Keratinocyte (primary cell): Measurements from ENCODE around the gene MICALL2. TPM values are rescaled to one million over a fixed set of nuclear protein-coding genes. Genes with fewer than 3 reads are reported as not detected.

Source experiments
- DNase-seq: peaks from one replicate; pipeline ENCODE4 v3.0.0-alpha.2; 2011; ENCODE audit warnings: low read depth, missing footprints, low spot score
- FAIRE-seq: peaks from 2 replicates; lab custom pipeline; 2011; peaks lifted over from hg19 to GRCh38; lab: Jason Lieb, UNC
- H2AFZ ChIP-seq: 2 replicates; pipeline ENCODE4 v1.6.0; 2012; ENCODE audit warnings: low read length, control low read depth, inconsistent platforms; ENCODE audit not compliant: control insufficient read depth
- H3K27ac ChIP-seq: 2 replicates; pipeline ENCODE4 v1.5.1; 2011; ENCODE audit warnings: low read length; ENCODE audit not compliant: control insufficient read depth, insufficient read depth
- H3K27me3 ChIP-seq: 3 replicates; pipeline ENCODE4 v1.6.0; 2011; ENCODE audit warnings: low read length; ENCODE audit not compliant: control insufficient read depth, insufficient read depth; ENCODE audit errors: extremely low read depth
- H3K36me3 ChIP-seq, 2 experiments: 2 replicates in 1 of 2; 3 replicates in 1 of 2; pipeline ENCODE4 v1.5.1; 2011; ENCODE audit warnings: low read length in 2 of 2, mild to moderate bottlenecking in 1 of 2; ENCODE audit not compliant: control insufficient read depth in 2 of 2, insufficient read depth in 2 of 2; ENCODE audit errors: extremely low read depth in 1 of 2
- H3K4me1 ChIP-seq: 3 replicates; pipeline ENCODE4 v1.5.1; 2011; ENCODE audit warnings: low read length; ENCODE audit not compliant: control insufficient read depth, insufficient read depth; ENCODE audit errors: extremely low read depth
- H3K4me2 ChIP-seq: 3 replicates; pipeline ENCODE4 v1.6.0; 2011; ENCODE audit warnings: low read depth, low read length; ENCODE audit not compliant: control insufficient read depth, insufficient read depth; ENCODE audit errors: extremely low read depth
- H3K4me3 ChIP-seq, 3 experiments: fragments of 200-600 bp in 1 of 3; sonication (generic) in 1 of 3; 2 replicates in 2 of 3; 3 replicates in 1 of 3; pipeline ENCODE4 v1.5.1; 2011 to 2016; ENCODE audit warnings: low read length in 3 of 3, mild to moderate bottlenecking in 3 of 3, control low read depth in 2 of 3, inconsistent platforms in 1 of 3, low read depth in 1 of 3, mixed read lengths in 1 of 3, mixed run types in 1 of 3, moderate library complexity in 1 of 3; ENCODE audit not compliant: control insufficient read depth in 2 of 3, insufficient read depth in 2 of 3; ENCODE audit errors: extremely low read depth in 1 of 3
- H3K79me2 ChIP-seq: 2 replicates; pipeline ENCODE4 v1.6.0; 2012; ENCODE audit warnings: low read length; ENCODE audit not compliant: control insufficient read depth, insufficient read depth
- H3K9ac ChIP-seq: 3 replicates; pipeline ENCODE4 v1.6.0; 2011; ENCODE audit warnings: low read length; ENCODE audit not compliant: control insufficient read depth, insufficient read depth; ENCODE audit errors: extremely low read depth
- H3K9me1 ChIP-seq: 3 replicates; pipeline ENCODE4 v1.6.0; 2011; ENCODE audit warnings: low read length; ENCODE audit not compliant: control insufficient read depth, insufficient read depth; ENCODE audit errors: extremely low read depth
- H3K9me3 ChIP-seq: 2 replicates; pipeline ENCODE4 v1.5.1; 2012; ENCODE audit warnings: low read depth, low read length; ENCODE audit not compliant: control insufficient read depth
- H4K20me1 ChIP-seq: 3 replicates; pipeline ENCODE4 v1.6.0; 2011; ENCODE audit warnings: low read length; ENCODE audit not compliant: control insufficient read depth, insufficient read depth; ENCODE audit errors: extremely low read depth
- EZH2 ChIP-seq: IDR thresholded peaks from one replicate; pipeline ENCODE4 v1.6.1; 2012; ENCODE audit warnings: inconsistent platforms, mild to moderate bottlenecking, low read length, moderate library complexity
- dilution Hi-C: fragments of 300-500 bp; cut with MboI; formaldehyde crosslinking; loops from one replicate; pipeline ENCODE4 v1.7.0; 2020; ENCODE audit warnings: low sequenced_read_pairs; ENCODE audit not compliant: extremely low pct_ligation_motif_present
- polyA plus RNA-seq, 5 experiments: library from polyadenylated mRNA; depleted of rRNA in 3 of 5; stranded (reverse) in 3 of 5; stranded (forward) in 1 of 5; unstranded in 1 of 5; fragments of >200 nt; gene quantifications; 1 replicate in 1 of 5; 2 replicates in 3 of 5; 3 replicates in 1 of 5; pipeline versions ENCODE4 v1.2.1 to v1.2.3, GENCODE V29; 2011 to 2012; ENCODE audit warnings: missing spikeins in 2 of 5, low read depth in 1 of 5, low replicate concordance in 1 of 5
- TF ChIP-seq, protein P1 (sequence below), 3 experiments: IDR thresholded peaks in 1 of 3; conservative IDR thresholded peaks in 1 of 3; optimal IDR thresholded peaks in 1 of 3; 2 replicates in 2 of 3; 3 replicates in 1 of 3; pipeline versions ENCODE3 to v1.5.1; 2011; ENCODE audit warnings: low read length in 3 of 3, mild to moderate bottlenecking in 3 of 3, moderate library complexity in 2 of 3, control low read depth in 1 of 3, inconsistent platforms in 1 of 3; ENCODE audit not compliant: insufficient read depth in 2 of 3; ENCODE audit errors: extremely low read depth in 1 of 3

The MICALL2 gene
- polyA plus RNA-seq, 1 donor (not counting 4 experiments of a cell fraction or from before 2014, with no cell fraction given) = 10.4 TPM

DNA sequence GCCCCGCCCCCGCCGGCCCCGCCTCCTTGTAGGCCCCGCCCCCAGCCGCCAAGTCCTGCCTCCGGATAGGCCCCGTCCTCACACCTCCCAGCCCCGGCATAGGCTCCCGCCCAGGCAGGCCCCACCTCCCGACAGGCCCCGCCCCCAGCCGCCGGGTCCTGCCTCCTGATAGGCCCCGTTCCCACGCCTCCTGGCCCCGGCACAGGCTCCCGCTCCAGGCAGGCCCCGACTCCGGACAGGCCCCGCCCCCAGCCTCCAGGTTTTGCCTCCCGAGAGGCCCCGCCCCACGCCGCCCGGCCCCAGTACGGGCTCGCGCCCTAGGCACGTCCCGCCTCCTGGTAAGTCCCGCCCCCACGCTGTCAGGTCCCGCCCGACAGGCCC, 232 bp upstream of the MICALL2 start:
- no peak for FAIRE-seq
- H3K9me3 ChIP-seq = no peaks in the 10 kb centered on the region
- peaks cover 3% of the 10 kb centered on the region for H4K20me1 ChIP-seq
- TF ChIP-seq, protein P1, sequence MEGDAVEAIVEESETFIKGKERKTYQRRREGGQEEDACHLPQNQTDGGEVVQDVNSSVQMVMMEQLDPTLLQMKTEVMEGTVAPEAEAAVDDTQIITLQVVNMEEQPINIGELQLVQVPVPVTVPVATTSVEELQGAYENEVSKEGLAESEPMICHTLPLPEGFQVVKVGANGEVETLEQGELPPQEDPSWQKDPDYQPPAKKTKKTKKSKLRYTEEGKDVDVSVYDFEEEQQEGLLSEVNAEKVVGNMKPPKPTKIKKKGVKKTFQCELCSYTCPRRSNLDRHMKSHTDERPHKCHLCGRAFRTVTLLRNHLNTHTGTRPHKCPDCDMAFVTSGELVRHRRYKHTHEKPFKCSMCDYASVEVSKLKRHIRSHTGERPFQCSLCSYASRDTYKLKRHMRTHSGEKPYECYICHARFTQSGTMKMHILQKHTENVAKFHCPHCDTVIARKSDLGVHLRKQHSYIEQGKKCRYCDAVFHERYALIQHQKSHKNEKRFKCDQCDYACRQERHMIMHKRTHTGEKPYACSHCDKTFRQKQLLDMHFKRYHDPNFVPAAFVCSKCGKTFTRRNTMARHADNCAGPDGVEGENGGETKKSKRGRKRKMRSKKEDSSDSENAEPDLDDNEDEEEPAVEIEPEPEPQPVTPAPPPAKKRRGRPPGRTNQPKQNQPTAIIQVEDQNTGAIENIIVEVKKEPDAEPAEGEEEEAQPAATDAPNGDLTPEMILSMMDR (optimal IDR thresholded peaks at IDR 0.05 in 1 of 3, IDR thresholded peaks at IDR 0.05 in 1 of 3, conservative IDR thresholded peaks at IDR 0.05 in 1 of 3; ENCODE audit: extremely low read depth in 1 of 3, insufficient read depth in 2 of 3, low read length in 3 of 3) = no peak
- TF ChIP-seq EZH2 = no peak
- dilution Hi-C loops = no loop called here
- H3K4me3 ChIP-seq = peak overlapping the region; percentile 81 to 86 (median 84)
- H3K79me2 ChIP-seq = peaks cover 38% of the 10 kb centered on the region
- no peaks in the 10 kb centered on the region for H3K9me1 ChIP-seq
- peak overlapping the region; percentile 96 for H3K4me2 ChIP-seq
- peaks cover 60% of the 10 kb centered on the region for H3K4me1 ChIP-seq
- no peak overlapping the region for H3K9ac ChIP-seq
- DNase-seq = peak; percentile 89
- H3K27ac ChIP-seq = no peak overlapping the region
- H2AFZ ChIP-seq = no peak overlapping the region
- no peaks in the 10 kb centered on the region for H3K36me3 ChIP-seq
- H3K27me3 ChIP-seq = no peaks in the 10 kb centered on the region

DNA sequence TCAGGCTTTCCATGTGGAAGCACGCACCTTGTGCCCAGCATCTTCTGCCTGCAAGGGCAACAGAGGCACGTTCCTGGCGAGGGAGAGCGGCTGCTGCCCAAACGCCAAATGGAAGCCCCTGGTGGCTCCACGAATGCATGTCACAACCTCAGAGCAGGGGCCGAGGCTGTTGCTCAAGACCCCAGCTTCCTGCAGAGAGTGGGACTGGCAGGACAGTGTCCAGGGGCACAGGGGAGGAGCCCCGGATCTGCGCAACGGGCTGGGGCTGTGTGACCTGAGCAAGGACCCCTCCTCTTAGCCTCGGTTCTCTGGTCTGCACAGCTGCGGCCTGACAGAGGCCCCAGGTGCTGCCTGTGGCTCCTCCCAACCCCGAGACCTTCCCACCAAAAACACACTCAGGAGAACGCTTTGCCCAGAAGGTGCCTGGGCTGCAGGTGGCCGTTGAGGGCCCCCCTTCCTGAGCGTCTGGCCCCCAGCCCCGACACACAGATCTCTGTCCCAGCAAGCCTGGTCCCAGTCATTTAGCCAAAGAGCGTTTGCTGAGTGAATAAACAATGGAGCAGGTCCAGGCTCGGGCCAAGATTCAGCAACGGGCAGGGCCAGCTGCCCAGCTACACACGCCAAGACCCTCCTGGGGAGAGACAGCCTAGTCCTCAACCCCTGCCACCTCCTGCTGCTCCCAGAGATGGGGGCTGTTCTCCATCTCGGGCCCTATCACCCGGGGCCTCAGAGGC, 1.2 kb downstream of the MICALL2 start:
- peaks cover 56% of the 10 kb centered on the region for H3K4me1 ChIP-seq
- FAIRE-seq = no peak

More for the DNA sequence above, 1.2 kb downstream of the MICALL2 start:
- DNase-seq = no peak
- peaks cover 44% of the 10 kb centered on the region for H3K79me2 ChIP-seq
- no peak for TF ChIP-seq EZH2
- TF ChIP-seq, protein P1 (optimal IDR thresholded peaks at IDR 0.05 in 1 of 3, IDR thresholded peaks at IDR 0.05 in 1 of 3, conservative IDR thresholded peaks at IDR 0.05 in 1 of 3; ENCODE audit: extremely low read depth in 1 of 3, insufficient read depth in 2 of 3, low read length in 3 of 3) = no peak
- H3K4me3 ChIP-seq = peak overlapping the region; percentile 81 to 86 (median 84)
- no peaks in the 10 kb centered on the region for H3K9me1 ChIP-seq
- no peak overlapping the region for H2AFZ ChIP-seq
- peaks cover 3% of the 10 kb centered on the region for H4K20me1 ChIP-seq
- no peaks in the 10 kb centered on the region for H3K36me3 ChIP-seq
- H3K27me3 ChIP-seq = no peaks in the 10 kb centered on the region
- dilution Hi-C loops = no loop called here
- peak overlapping the region; percentile 96 for H3K4me2 ChIP-seq
- H3K9ac ChIP-seq = peak overlapping the region; percentile 85
- H3K27ac ChIP-seq = peak overlapping the region; percentile 79
- H3K9me3 ChIP-seq = no peaks in the 10 kb centered on the region
